GM18507 (cell line): Measurements from ENCODE around the gene LRRC4.

Experiments used
- DNase-seq: peaks from one replicate; pipeline ENCODE4 v3.0.0; 2011; ENCODE audit warnings: low read depth; ENCODE audit not compliant: insufficient read length; ENCODE audit errors: extremely low spot score
- FAIRE-seq: peaks from 2 replicates; lab custom pipeline; 2011; peaks lifted over from hg19 to GRCh38; lab: Jason Lieb, UNC

LRRC4 gene

DNA sequence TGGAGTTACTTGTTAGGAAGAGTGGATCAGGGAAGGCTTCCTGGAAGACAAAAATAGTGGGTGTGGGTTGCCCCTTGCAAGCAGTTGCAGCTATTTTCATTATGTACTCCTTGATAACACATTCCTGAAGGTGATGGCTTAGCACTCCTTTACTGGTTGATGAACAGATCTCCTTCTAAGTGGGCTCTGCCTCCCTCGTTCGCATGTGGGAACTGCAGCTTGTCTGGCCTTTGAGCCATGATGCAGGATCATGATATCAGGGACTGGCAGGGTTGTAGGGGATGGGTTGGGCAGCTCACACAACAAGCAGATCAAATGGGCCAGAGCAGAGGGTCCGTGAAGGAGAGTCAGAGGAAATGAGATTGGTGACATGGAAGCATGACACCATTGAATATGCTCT, 28.8 kb upstream of the LRRC4 start:
- FAIRE-seq (no peak), DNase-seq (no peak)

DNA sequence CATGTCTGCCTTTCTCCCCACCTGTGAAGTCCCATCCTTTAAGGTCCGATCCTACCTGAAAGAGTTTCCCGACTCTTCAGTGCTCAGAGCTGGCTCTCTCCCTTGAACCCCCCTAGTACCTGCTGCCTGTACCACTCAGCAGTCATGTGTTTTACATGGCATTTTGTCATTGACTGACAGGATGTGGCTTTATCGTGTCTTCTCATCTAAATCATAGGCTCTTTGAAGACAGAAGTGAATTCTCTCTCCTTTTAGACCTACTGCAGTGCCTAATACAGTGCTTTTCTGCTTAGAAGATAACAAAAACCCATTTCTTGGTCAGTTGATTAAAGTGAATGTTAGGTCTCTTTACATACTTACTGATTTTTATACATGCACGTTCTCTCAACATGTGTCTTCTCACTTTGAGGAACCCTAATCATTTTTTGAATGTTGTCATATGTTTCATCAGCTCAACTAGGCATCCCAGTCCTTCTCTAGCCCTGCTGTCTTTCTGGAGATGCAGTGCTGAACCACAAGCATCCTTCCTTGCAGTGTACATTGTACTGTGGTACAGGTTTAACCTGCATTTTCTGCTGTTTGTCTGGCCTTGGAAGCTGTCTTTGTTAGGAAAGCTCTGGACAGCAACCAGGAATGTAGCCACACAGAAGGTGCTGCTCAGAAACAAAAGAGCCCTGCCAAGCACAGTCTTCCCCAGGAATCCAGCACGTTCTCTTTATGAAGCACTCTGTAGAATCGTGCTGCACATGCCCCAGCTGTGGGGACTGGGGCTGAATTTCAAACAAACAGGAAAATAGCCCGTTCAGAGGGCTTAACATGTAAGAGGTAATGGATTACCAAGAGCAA, 28.1 kb upstream of the LRRC4 start:
- DNase-seq (no peak), FAIRE-seq (no peak)

DNA sequence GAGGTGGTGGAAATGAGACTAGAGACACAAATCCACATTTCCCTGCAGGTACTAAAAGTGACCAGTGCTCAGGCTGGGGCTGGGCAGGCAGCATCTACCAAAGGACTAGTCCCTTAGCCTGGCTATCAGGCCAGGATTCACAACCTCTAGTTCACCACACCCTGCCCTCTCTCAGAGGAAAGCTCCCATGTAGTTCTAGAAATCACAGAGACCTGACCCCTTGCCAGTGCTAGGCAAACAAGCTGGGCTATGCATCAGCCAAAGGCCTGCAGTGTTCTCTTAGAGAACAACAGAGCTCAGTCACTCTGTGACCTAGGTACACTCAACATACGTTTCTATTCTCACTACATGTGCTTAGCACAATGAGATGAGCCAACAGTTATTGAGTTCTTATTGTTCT, 26.7 kb upstream of the LRRC4 start:
- DNase-seq (no peak), FAIRE-seq (no peak)

DNA sequence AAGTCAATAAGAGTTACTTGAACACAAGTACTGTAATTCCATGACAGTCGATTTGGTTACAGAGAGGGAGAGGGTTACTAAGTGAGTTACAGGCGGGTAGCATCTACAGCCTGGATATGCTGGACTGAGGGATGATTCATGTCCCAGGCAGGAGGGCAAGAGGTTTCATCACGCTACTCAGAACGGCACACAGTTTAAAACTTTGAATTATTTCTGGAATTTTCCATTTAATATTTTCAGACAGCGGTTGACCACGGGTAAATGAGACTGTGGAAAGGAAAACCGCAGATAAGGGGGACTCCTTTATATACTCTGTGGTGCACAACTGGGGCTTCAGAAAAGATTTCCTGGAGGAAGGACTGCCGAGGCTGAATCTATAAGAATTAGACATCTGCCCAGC, 25.7 kb upstream of the LRRC4 start:
- no peak for FAIRE-seq
- DNase-seq = no peak

DNA sequence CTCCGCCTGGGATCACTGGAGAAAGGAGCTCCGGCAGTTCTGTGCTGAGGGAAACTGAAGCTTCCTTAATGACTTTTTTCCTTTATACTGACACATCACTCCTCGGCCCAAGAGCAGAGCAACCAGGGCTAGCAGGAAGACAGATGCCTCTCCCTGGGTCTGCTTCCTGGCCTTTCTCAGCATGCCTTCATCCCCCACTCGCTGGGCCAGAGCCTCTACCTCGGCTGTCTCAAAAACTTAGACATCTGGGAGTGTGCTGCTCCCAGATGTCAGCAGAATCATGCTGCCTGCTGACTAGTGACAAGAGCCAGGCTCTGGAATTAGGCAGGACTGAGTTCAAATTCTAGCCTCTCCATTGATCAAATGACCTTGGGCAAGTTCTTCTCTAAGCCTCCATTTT, 24.4 kb upstream of the LRRC4 start:
- DNase-seq = no peak
- no peak for FAIRE-seq

DNA sequence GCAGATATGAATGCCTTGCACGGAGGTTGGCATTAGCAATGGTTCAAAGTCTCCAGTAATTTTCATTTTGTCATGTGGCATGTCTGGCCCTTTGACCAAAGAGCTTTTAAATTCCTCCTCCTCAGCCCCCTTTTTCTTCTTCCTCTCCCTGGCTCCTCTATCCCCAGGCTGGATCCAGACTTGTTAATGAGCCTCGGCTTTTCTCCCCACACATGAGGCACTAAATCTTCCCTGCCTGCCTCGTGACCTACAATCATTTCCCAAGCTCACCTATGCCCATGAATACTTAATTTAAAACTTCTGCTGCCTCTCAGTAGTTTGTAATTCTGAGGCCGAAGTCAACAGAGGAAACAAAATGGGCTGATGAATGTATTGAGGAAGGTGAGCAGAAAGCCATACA, 23.3 kb upstream of the LRRC4 start:
- DNase-seq (no peak), FAIRE-seq (no peak)

DNA sequence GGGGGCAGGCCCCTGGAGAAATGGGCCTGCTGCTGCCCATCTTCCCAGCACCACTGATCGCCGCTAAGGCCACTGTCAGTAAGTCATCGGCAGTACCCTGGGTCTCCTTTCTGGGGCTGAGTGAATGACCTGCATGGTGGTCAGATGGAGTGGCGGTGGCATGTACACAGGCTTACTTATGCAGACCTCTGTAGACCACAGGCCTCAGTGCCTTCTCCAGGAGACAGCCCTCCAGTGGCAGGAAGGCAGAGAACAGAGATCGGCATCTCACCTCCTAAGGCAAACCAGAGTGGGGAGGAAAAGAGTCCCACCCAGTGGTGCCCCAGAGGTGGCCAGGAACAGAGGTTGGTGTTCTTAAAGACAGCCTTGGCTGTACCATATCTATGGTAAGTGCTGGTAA, 22.8 kb upstream of the LRRC4 start:
- FAIRE-seq = no peak
- DNase-seq = no peak

DNA sequence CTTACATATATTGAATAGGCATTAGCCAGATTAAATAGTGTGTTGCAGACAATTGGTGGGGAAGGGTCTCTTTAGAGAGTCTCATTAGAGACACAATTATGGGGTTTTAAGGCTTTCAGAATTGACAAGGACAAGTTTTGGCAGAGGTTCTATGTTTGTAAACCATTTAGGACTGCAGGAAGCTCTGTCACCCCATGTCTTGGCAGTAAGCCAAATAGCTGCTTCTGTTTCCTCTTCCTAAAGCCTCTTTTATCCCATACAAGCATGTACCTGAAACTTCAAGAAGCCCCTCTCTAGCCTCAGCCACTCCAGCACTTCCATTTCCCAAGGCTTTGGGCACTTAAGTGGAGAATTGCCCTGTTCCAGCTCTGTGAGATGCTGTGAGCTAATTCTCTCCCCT, 21.8 kb upstream of the LRRC4 start:
- DNase-seq (no peak), FAIRE-seq (no peak)

DNA sequence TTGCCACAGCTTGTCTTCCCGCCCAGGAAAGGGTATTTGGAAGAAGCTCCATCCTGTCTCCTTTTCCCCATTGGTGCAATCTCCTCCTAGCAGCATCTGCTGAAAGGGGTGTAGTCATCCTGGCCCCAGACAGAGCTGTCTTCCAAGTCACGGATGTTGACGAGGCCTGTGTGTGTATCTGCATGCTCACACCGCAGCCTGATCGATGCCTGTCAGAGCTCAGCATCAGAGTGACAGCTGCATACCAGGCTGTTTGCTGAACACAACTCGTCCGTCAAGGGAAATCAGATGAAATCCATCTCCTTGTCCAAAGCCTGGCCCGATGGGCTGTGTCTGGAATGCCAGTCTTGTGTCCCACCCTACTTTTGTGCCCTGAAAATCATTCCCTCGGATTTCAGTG, 21.2 kb upstream of the LRRC4 start:
- no peak for FAIRE-seq
- no peak for DNase-seq

DNA sequence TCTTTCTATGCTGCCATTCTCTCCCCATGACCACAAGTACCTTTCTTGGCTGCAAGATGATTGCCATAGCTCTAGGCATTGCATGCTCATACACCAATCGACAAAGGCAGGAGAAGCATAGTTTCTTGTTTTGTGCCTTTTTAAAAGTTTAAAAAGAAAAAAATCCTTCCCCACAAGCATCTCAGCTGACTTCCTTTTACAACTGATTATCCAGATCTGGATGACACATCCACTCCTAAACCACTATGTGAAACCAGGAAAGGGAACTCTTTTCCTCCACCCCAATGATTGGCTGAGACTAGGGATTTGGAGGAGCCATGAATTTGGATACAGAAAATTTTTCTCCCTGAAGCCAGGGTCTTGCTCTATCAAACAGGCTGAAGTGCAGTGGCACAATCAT, 14.5 kb upstream of the LRRC4 start:
- FAIRE-seq (no peak), DNase-seq (no peak)

DNA sequence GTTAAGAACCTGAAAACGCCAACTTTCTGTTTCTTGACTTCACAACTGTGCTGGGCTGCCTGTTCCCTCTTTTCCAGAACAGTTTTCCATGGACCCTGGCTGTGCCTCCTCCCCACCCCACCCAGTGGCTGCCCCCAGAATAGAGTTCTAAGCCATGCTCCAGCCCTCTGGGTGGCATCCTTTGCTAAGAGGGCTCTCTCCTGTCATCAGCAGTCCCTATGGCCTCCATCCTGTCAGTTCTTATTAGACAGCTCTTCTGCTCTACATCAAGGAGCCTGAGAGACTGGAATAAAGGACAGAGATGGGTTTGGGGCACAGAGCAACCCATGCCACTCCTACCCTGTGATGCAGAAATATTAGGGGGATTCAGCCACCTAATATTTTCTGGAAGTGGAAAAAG, 13.9 kb upstream of the LRRC4 start:
- FAIRE-seq = no peak
- no peak for DNase-seq

DNA sequence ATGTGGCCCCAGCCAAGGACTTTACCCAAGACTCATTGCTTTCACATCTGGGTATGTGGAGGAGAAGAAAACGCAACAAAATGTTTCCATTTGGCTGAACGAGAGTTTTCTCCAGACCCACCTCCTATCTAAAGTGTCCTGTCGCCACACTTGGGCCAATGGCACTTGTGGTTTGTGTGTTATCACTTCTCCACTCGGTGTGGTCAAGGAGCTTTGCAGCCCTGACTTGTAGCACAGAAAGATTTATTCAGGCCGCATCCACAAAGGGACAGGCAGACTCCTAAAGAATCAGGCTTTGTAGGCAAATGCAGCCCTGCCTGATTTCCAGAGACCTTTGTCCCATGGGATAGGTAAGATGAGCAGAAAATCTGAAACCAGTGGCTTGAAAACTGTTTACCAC, 12.8 kb upstream of the LRRC4 start:
- FAIRE-seq = peak; percentile 45
- no peak for DNase-seq

DNA sequence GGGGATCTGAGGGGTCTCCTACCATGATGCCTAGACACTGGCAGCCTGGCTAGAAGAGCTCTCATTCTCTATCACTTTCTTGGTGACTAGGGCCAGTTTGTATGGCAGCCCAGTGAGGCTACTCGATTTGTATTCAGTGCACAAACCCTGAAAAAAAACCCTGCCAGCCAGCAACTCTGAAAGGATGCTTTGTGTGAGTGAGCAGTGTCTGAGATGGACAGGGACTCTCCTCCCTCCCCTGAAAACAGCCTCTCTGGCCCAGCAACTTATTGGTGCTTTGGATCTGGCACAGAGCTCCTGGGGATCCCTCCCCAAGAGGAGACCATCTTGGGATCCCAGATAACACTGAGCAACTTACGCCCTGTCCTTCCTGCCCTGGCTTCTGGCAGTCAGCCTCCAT, 10.8 kb upstream of the LRRC4 start:
- no peak for DNase-seq
- FAIRE-seq = no peak

DNA sequence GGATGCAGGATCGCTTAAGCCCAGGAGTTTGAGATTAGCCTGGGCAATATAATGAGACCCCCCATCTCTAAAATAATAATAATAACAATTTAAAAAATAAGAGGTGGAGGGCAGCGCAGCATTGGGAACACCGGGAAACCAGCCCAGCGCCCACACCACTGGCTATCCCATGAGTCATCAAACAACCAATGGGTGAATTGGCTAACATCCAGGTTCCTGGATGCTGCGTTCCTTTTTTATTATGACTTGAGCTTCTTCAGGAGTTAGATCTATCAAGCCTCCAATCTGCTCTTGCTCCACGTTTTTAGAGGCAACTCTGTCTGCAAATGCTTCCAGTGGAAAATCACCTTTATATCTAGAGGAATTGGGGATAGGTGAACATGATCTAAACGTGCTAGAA, 10.0 kb upstream of the LRRC4 start:
- DNase-seq (no peak), FAIRE-seq (no peak)

DNA sequence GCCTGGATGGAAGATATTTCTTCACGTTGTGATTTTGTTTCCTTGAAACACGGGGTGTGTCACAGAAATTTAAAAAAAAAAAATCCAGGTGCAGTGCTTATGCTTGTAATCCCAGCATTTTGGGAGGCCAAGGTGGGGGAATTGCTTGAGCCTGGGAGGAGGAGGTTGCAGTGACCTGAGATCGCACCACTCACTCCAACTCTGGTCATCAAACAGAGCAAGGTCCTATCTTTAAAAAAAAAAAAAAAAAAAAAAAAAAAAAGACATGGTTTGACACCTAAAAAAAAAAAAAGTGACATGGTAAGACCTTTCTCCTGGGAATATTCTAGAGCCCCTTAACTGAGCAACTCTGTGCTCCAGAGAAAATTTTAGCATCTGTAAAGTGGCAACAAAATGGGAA, 9.0 kb upstream of the LRRC4 start:
- DNase-seq (no peak), FAIRE-seq (no peak)

DNA sequence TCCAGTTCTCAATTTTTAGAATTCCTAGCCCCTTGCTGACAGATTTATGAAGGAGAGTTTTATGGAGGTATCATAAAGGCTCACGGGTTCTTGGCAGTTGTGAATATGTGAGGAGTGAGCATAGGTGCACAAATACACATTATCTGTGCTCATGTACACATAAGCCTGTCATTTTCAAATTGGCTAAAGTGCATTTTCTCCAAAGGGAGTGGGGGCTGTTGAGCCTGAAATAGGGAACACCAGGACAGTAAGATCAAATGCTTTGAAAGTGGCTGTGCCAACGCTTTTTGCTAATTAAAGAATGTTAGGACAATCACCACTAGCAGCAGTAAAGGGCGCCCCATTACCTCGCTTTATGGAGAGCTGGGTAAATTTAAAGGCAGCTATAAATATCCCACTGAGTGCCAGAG, 8.3 kb upstream of the LRRC4 start:
- DNase-seq (no peak), FAIRE-seq (no peak)

DNA sequence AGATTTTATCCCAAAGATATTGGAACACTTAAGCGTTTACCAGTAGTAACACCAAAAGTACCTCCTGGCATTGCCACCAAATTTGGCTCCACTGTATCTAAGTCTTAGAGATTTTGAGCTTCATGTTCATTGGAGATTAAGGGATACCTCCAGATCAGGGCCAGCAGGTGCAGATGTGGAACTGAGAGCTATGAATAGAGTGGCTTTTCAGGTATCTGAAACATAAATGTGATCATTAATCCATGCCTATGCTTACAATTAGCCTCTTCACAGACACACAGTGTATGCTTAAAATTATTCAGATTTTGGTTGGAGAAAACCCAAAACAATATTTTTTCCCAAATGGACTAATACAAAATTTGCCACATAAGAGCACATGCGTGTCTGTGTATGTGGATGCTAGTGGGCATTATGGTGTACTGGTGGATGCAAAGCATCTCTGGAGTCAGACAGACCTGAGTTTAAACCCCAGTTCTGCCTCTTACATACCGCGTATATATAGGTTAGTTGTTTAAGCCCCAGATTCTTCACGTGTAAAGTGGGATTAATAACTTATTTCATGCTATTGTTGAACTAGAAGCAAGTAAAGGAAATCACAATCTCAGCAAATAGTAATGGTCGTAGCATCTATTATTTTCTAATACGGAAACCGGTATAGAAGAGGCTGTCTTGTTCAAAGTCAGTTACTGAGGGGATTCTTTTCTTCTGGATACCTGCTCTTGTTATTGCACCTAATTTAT, 6.8 kb upstream of the LRRC4 start:
- DNase-seq (no peak), FAIRE-seq (no peak)

DNA sequence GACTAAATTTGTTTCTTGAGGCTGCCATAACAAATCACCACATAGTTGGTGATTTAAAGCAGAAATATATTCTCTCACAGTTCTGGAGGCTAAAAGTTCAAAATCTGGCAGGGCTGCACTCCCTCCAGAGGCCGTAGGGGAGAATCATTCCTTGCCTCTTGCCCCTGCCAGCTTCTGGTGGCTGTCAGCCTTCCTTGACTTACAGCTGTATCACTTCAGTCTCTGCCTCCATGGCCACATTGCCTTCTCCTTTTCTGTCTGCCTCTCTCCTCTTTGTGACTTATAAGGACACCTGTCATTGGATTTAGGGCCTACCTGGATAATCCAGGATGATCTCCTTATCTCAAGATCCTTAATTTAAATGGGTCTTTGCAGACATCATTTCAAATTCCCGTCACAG, 5.8 kb upstream of the LRRC4 start:
- peak; percentile 24 for FAIRE-seq
- no peak for DNase-seq

DNA sequence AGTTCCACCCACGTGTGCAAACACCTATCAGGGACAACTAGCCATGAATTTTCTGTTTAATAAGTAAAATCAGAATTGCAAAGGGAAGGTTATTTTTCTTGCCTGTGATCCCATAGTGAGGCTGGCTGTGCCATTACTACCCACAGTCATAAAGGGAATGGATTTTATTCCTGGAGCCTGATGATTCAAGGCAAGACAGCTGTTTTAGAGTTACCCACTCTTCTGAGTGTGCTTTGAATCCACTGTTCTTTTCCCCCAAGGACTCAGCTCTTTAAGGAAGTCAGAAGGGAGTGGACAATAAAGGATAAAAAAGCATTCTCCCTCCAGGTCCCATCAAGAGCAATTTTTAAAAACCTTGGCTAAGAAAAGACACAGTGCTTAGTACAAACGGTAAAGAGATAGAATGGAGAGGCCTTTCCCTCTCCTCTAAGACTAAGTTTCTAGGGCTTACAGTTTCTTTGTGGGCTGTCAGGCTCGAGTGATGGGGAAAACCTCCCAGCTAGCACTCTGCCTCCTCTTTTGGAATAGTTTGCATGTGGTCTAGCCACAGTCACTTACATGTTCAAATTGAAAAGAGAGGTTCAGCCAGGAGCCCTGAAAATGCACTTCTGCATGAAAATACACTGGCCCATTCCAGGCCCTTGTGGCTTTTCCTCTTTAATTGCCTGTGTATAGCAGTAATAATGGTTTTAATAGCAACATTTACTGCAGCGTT, 5.1 kb upstream of the LRRC4 start:
- DNase-seq = no peak
- FAIRE-seq = peak; percentile 58

DNA sequence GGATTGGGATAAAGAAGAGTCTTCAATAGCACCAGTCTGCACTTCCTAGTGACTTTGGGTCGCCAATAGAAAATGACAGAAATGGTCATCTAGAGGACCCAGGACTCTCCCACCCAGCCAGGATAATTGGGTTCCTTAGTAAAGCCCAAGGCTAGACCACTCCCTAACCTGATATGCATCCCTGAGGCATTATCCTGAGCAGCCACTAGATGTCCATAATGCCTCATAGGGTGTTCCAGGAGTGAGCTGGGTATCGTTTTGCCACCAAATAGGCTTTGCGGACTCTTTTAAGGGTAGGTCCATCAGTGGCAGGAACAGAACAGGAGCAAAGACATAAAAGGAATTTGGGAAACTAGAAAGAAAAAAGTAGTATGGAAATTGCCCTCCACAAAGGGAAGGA, 4.5 kb upstream of the LRRC4 start:
- DNase-seq (no peak), FAIRE-seq (no peak)

DNA sequence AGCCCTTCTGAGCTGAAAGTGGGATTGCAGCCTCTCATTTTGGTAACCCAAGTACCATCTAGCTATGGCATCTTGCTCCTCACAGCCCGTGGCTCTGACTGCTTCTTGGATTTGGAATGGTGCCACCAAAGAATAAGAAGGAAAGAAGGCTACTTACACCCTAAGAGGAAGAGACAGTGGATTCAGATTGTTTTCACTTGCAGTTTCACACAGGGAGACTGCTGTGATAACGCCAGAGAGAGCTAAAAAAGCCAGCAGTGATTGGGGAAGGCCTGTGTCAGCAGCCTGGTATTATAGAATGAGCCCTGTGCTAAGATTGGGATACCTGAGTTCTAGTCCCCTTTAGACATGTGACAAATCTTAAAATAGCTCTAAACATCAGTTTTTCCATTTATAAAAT, 3.6 kb upstream of the LRRC4 start:
- no peak for DNase-seq
- FAIRE-seq = no peak
